Endothelial cell of umbilical vein (primary cell): ENCODE data around the gene DRC7. TPM values are rescaled to one million over a fixed set of nuclear protein-coding genes. Genes with fewer than 3 reads are reported as not detected.

Source experiments
- BruUV-seq: library from RNA; stranded (reverse); fragments of 400-500 nt; replicated peaks from 2 replicates; lab custom pipeline; 2021; lab: Mats Ljungman, UMichigan
- CTCF ChIA-PET: fragments of 300-600, 350-600 bp; sonication (Branson Sonifier 250); formaldehyde crosslinking; loops from one replicate; lab custom pipeline; 2021; ENCODE audit warnings: antibody characterized with exemption, inconsistent platforms; lab: Charles Lee
- POLR2A ChIA-PET: fragments of 300-600, 350-600 bp; sonication (Branson Sonifier 250); formaldehyde crosslinking; loops from one replicate; lab custom pipeline; 2021; ENCODE audit warnings: antibody characterized with exemption, inconsistent platforms; lab: Charles Lee
- DNase-seq: peaks from one replicate; pipeline ENCODE4 v3.0.0-alpha.2; 2011; ENCODE audit warnings: low read depth, low spot score
- FAIRE-seq: peaks from 2 replicates; lab custom pipeline; 2011; peaks lifted over from hg19 to GRCh38; lab: Jason Lieb, UNC
- H2AFZ ChIP-seq: 2 replicates; pipeline ENCODE4 v1.6.0; 2012; ENCODE audit warnings: low read depth, low read length, control low read depth, inconsistent platforms
- H3K27ac ChIP-seq: 2 replicates; pipeline ENCODE4 v1.5.1; 2011; ENCODE audit warnings: low read depth, mild to moderate bottlenecking, control low read depth, low read length, moderate library complexity; ENCODE audit not compliant: insufficient read depth
- H3K27me3 ChIP-seq, 2 experiments: 2 replicates each; pipeline versions ENCODE4 v1.6.0 to v1.6.1; 2011; ENCODE audit warnings: low read length in 2 of 2, mixed read lengths in 1 of 2; ENCODE audit not compliant: control insufficient read depth in 2 of 2, insufficient read depth in 2 of 2
- H3K36me3 ChIP-seq, 2 experiments: 2 replicates in 1 of 2; 3 replicates in 1 of 2; pipeline ENCODE4 v1.5.1; 2011; ENCODE audit warnings: low read length in 2 of 2, mild to moderate bottlenecking in 1 of 2, moderate library complexity in 1 of 2; ENCODE audit not compliant: control insufficient read depth in 2 of 2, insufficient read depth in 2 of 2; ENCODE audit errors: extremely low read depth in 1 of 2
- H3K4me1 ChIP-seq: 3 replicates; pipeline ENCODE4 v1.5.1; 2011; ENCODE audit warnings: mild to moderate bottlenecking, low read length; ENCODE audit not compliant: control insufficient read depth, insufficient read depth; ENCODE audit errors: extremely low read depth
- H3K4me2 ChIP-seq: 2 replicates; pipeline ENCODE4 v1.6.1; 2011; ENCODE audit warnings: low read length, control low read depth, mixed read lengths; ENCODE audit not compliant: insufficient read depth
- H3K4me3 ChIP-seq, 3 experiments: fragments of 200-600 bp in 1 of 3; sonication (generic), shearing (Covaris generic) in 1 of 3; replicated peaks in 1 of 3; 2 replicates each; pipeline ENCODE4 v1.5.1; 2011 to 2016; ENCODE audit warnings: control low read depth in 3 of 3, low read length in 3 of 3, mild to moderate bottlenecking in 2 of 3, inconsistent platforms in 1 of 3, low read depth in 1 of 3, moderate library complexity in 1 of 3; ENCODE audit not compliant: insufficient read depth in 1 of 3
- H3K79me2 ChIP-seq: 2 replicates; pipeline ENCODE4 v1.6.0; 2012; ENCODE audit warnings: low read length, inconsistent platforms; ENCODE audit not compliant: control insufficient read depth, insufficient read depth
- H3K9ac ChIP-seq: replicated peaks from 2 replicates; pipeline ENCODE3; 2011; ENCODE audit warnings: low read length, control low read depth; ENCODE audit not compliant: insufficient read depth; ENCODE audit errors: extremely low read depth
- H3K9me1 ChIP-seq: replicated peaks from 3 replicates; pipeline ENCODE4 v1.6.0; 2011; ENCODE audit warnings: mild to moderate bottlenecking, low read length; ENCODE audit not compliant: control insufficient read depth, insufficient read depth; ENCODE audit errors: extremely low read depth
- H3K9me3 ChIP-seq: replicated peaks from 2 replicates; pipeline ENCODE4 v1.5.1; 2012; ENCODE audit warnings: low read length, inconsistent platforms; ENCODE audit not compliant: control insufficient read depth, insufficient read depth
- H4K20me1 ChIP-seq: replicated peaks from 2 replicates; pipeline ENCODE3; 2011; ENCODE audit warnings: mild to moderate bottlenecking, low read length; ENCODE audit not compliant: control insufficient read depth, insufficient read depth; ENCODE audit errors: extremely low read depth
- CTCF ChIP-seq, 2 donors: IDR thresholded peaks; 1 replicate in 1 of 2; 2 replicates in 1 of 2; pipeline ENCODE4 v1.5.1; 2011; ENCODE audit warnings: low read length in 2 of 2, mild to moderate bottlenecking in 2 of 2, moderate library complexity in 2 of 2, control low read depth in 1 of 2, inconsistent platforms in 1 of 2, low read depth in 1 of 2; ENCODE audit not compliant: insufficient read depth in 1 of 2; ENCODE audit errors: extremely low read depth in 1 of 2
- EZH2 ChIP-seq: IDR thresholded peaks from 2 replicates; pipeline ENCODE4 v1.6.1; 2012; ENCODE audit warnings: borderline replicate concordance, low read depth, mild to moderate bottlenecking, moderate library complexity, low read length, inconsistent platforms; ENCODE audit not compliant: severe bottlenecking
- FOS ChIP-seq: IDR thresholded peaks from 2 replicates; pipeline ENCODE4 v1.6.1; 2011; ENCODE audit warnings: mild to moderate bottlenecking, low read length, moderate library complexity, borderline replicate concordance; ENCODE audit not compliant: insufficient read depth
- GATA2 ChIP-seq: IDR thresholded peaks from 2 replicates; pipeline ENCODE4 v1.7.0; 2011; ENCODE audit warnings: low read depth, mild to moderate bottlenecking, moderate library complexity, mixed read lengths, low read length; ENCODE audit not compliant: insufficient read length, insufficient read depth
- JUN ChIP-seq: IDR thresholded peaks from 2 replicates; pipeline ENCODE4 v1.6.1; 2011; ENCODE audit warnings: borderline replicate concordance, low read depth; ENCODE audit not compliant: insufficient read length, insufficient read depth
- MYC ChIP-seq: IDR thresholded peaks from one replicate; pipeline ENCODE4 v1.6.1; 2011; ENCODE audit warnings: mild to moderate bottlenecking, low read depth, low read length
- POLR2A ChIP-seq: IDR thresholded peaks from 2 replicates; pipeline ENCODE4 v1.6.1; 2012; ENCODE audit warnings: low read depth, mild to moderate bottlenecking, control low read depth, low read length
- POLR2AphosphoS5 ChIP-seq: IDR thresholded peaks from 2 replicates; pipeline ENCODE4 v1.6.1; 2012; ENCODE audit warnings: low read depth, mild to moderate bottlenecking, control low read depth, low read length, moderate library complexity; ENCODE audit not compliant: insufficient read depth
- dilution Hi-C: fragments of 300-500 bp; cut with MboI; formaldehyde crosslinking; loops from one replicate; pipeline ENCODE4 v1.15.0; 2019; ENCODE audit warnings: low sequenced_read_pairs; ENCODE audit not compliant: extremely low pct_ligation_motif_present
- intact Hi-C: fragments of 100-400 bp; cut with micrococcal nuclease; formaldehyde crosslinking; loops from one replicate; pipeline ENCODE4 v1.10.0; 2022
- polyA plus RNA-seq, 4 experiments: library from polyadenylated mRNA; depleted of rRNA in 3 of 4; stranded (reverse) in 3 of 4; unstranded in 1 of 4; fragments of >200 nt; gene quantifications; 2 replicates each; pipeline versions ENCODE4 v1.2.1 to v1.2.3, GENCODE V29; 2011 to 2012; ENCODE audit warnings: missing spikeins in 1 of 4
- total RNA-seq: library from RNA; stranded (reverse); gene quantifications from 2 replicates; pipeline ENCODE4 v1.2.3, GENCODE V29; 2021
- TF ChIP-seq, protein P1 (sequence below): IDR thresholded peaks from 2 replicates; pipeline ENCODE4 v1.6.1; 2011; ENCODE audit not compliant: insufficient read depth, insufficient read length

The DRC7 gene
- total and polyA plus RNA-seq, 2 donors (not counting 3 experiments of a cell fraction or from before 2014, with no cell fraction given) = 0.13 to 0.77 TPM

- H3K4me3 ChIP-seq = no peak overlapping the region
- no peak overlapping the region for H2AFZ ChIP-seq
- intact Hi-C loops = no loop called here
- TF ChIP-seq FOS (no peak), CTCF (IDR thresholded peaks at IDR 0.05; ENCODE audit: extremely low read depth in 1 of 2, insufficient read depth in 1 of 2, low read depth in 1 of 2, low read length in 2 of 2) (peak in 1 of 2 donors; percentile 1)
- TF ChIP-seq, protein P1, sequence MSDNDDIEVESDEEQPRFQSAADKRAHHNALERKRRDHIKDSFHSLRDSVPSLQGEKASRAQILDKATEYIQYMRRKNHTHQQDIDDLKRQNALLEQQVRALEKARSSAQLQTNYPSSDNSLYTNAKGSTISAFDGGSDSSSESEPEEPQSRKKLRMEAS = no peak
- H3K9me1 ChIP-seq = no peaks in the 10 kb centered on the region
- H3K79me2 ChIP-seq = no peaks in the 10 kb centered on the region
- no peaks in the 10 kb centered on the region for H3K27me3 ChIP-seq
- no peaks in the 10 kb centered on the region for H3K9me3 ChIP-seq
- H4K20me1 ChIP-seq = no peaks in the 10 kb centered on the region
- H3K27ac ChIP-seq = no peak overlapping the region
- CTCF ChIA-PET = interaction anchor here (1.8 to 2.3 kb wide), 2 partner anchors 10 to 88 kb away, joined by 4 to 7 read pairs; no protein-coding TSS in a partner anchor
- no peak overlapping the region for H3K9ac ChIP-seq
- FAIRE-seq (no peak), DNase-seq (no peak)
- no peak overlapping the region for H3K4me2 ChIP-seq
- H3K36me3 ChIP-seq = peaks cover 3 to 9% of the 10 kb centered on the region in 2 experiments
- H3K4me1 ChIP-seq = no peaks in the 10 kb centered on the region
- POLR2A ChIA-PET = no interaction called here
- BruUV-seq = no TSS peak
- dilution Hi-C loops = no loop called here
These were observed 81.3 kb downstream of the DRC7 start for GRCh38 chr16:57775661-57776469.

GRCh38 chr16:57778658-57779057 is 84.1 kb downstream of the DRC7 start:
- TF ChIP-seq POLR2AphosphoS5 (no peak), MYC (no peak), CTCF (IDR thresholded peaks at IDR 0.05; ENCODE audit: extremely low read depth in 1 of 2, insufficient read depth in 1 of 2, low read depth in 1 of 2, low read length in 2 of 2) (no peak), GATA2 (no peak), FOS (no peak), EZH2 (no peak), POLR2A (no peak), JUN (no peak)
- TF ChIP-seq, protein P1 = no peak

More at GRCh38 chr16:57778658-57779057, 84.1 kb downstream of the DRC7 start:
- H3K9ac ChIP-seq = no peak overlapping the region
- H3K27ac ChIP-seq = no peak overlapping the region
- peaks cover 2% of the 10 kb centered on the region for H3K4me1 ChIP-seq
- H3K9me3 ChIP-seq = no peaks in the 10 kb centered on the region
- dilution Hi-C loops (no loop called here), intact Hi-C loops (no loop called here)
- CTCF ChIA-PET = interaction anchor here (1.1 to 1.7 kb wide), 2 partner anchors 12 to 19 kb away, joined by 3 to 7 read pairs; no protein-coding TSS in a partner anchor
- H4K20me1 ChIP-seq = no peaks in the 10 kb centered on the region
- no peak for DNase-seq
- no TSS peak for BruUV-seq
- peaks cover 3 to 5% of the 10 kb centered on the region in 2 experiments for H3K36me3 ChIP-seq
- H3K9me1 ChIP-seq = no peaks in the 10 kb centered on the region
- H3K27me3 ChIP-seq = no peaks in the 10 kb centered on the region
- H3K79me2 ChIP-seq = no peaks in the 10 kb centered on the region
- H3K4me3 ChIP-seq = no peak overlapping the region
- H2AFZ ChIP-seq = no peak overlapping the region
- H3K4me2 ChIP-seq = no peak overlapping the region
- FAIRE-seq = no peak
- POLR2A ChIA-PET = no interaction called here
